ENCODE measurements around the gene HOXB13.

Gene HOXB13

GRCh38 chr17:48751733-48752398 is 23.3 kb upstream of the HOXB13 start:
- no peak for TF ChIP-seq Cebpa-rat (IDR thresholded peaks at IDR 0.05)
- Histone ChIP-seq H3K27me3 (peaks cover 100% of the 10 kb centered on the region in 11 experiments), H3K9me3 (replicated peaks in 1 of 11) (peaks cover 0 to 8% (median 0%) of the 10 kb centered on the region in 11 experiments; a peak in 6 of 22 replicates), H3K9ac (no peak overlapping the region), H3K4me1 (peaks cover 0 to 42% (median 1%) of the 10 kb centered on the region in 10 experiments; a peak in 9 of 20 replicates), H3K4me3 (no peak overlapping the region), H3K36me3 (no peaks in the 10 kb centered on the region), H3K4me2 (no peak overlapping the region), H4K20me1 (peaks cover 0 to 83% (median 76%) of the 10 kb centered on the region in 11 experiments; a peak in 19 of 22 replicates), H3K27ac (no peak overlapping the region)

- peaks cover 0 to 35% (median 0%) of the 10 kb centered on the region in 10 experiments; a peak in 7 of 20 replicates for H3K4me1 ChIP-seq
- peaks cover 0 to 90% (median 82%) of the 10 kb centered on the region in 11 experiments; a peak in 19 of 22 replicates for H4K20me1 ChIP-seq
- H3K4me2 ChIP-seq, result no peak overlapping the region
- H3K27me3 ChIP-seq, result peaks cover 100% of the 10 kb centered on the region in 11 experiments
- H3K27ac ChIP-seq, result no peak overlapping the region
- H3K36me3 ChIP-seq, result no peaks in the 10 kb centered on the region
- H3K9ac ChIP-seq, result no peak overlapping the region
- TF ChIP-seq Cebpa-rat (IDR thresholded peaks at IDR 0.05), result no peak
- peaks cover 0 to 8% (median 0%) of the 10 kb centered on the region in 11 experiments; a peak in 6 of 22 replicates for H3K9me3 ChIP-seq (replicated peaks in 1 of 11)
- H3K4me3 ChIP-seq, result no peak overlapping the region
Measured at GRCh38 chr17:48751172-48751571, 22.6 kb upstream of the HOXB13 start.

- Histone ChIP-seq H3K9me3 (replicated peaks in 1 of 11) (peaks cover 0 to 8% (median 0%) of the 10 kb centered on the region in 11 experiments; a peak in 6 of 22 replicates), H3K4me1 (peaks cover 0 to 34% (median 0%) of the 10 kb centered on the region in 10 experiments; a peak in 7 of 20 replicates), H3K4me3 (no peak overlapping the region), H3K4me2 (no peak overlapping the region), H3K36me3 (no peaks in the 10 kb centered on the region), H3K27ac (no peak overlapping the region), H4K20me1 (peaks cover 0 to 99% (median 89%) of the 10 kb centered on the region in 11 experiments; a peak in 19 of 22 replicates), H3K27me3 (peaks cover 100% of the 10 kb centered on the region in 11 experiments), H3K9ac (no peak overlapping the region)
- no peak for TF ChIP-seq Cebpa-rat (IDR thresholded peaks at IDR 0.05)
Measured at GRCh38 chr17:48749621-48750553, 21.3 kb upstream of the HOXB13 start.

- peaks cover 0 to 98% (median 81%) of the 10 kb centered on the region in 11 experiments; a peak in 19 of 22 replicates for H4K20me1 ChIP-seq
- TF ChIP-seq Cebpa-rat (IDR thresholded peaks at IDR 0.05), result no peak
- H3K27ac ChIP-seq, result no peak overlapping the region
- no peak overlapping the region for H3K9ac ChIP-seq
- no peak overlapping the region for H3K4me2 ChIP-seq
- peaks cover 0 to 25% (median 0%) of the 10 kb centered on the region in 10 experiments; a peak in 7 of 20 replicates for H3K4me1 ChIP-seq
- peaks cover 100% of the 10 kb centered on the region in 11 experiments for H3K27me3 ChIP-seq
- H3K36me3 ChIP-seq, result no peaks in the 10 kb centered on the region
- no peak overlapping the region for H3K4me3 ChIP-seq
- H3K9me3 ChIP-seq (replicated peaks in 1 of 11), result no peaks in the 10 kb centered on the region; a peak in 1 of 22 replicates
Measured at GRCh38 chr17:48748718-48749566, 20.4 kb upstream of the HOXB13 start.

- H3K9ac ChIP-seq, result no peak overlapping the region
- H4K20me1 ChIP-seq, result peaks cover 0 to 99% (median 80%) of the 10 kb centered on the region in 11 experiments; a peak in 19 of 22 replicates
- TF ChIP-seq Cebpa-rat (IDR thresholded peaks at IDR 0.05), result no peak
- H3K36me3 ChIP-seq, result no peaks in the 10 kb centered on the region
- H3K9me3 ChIP-seq (replicated peaks in 1 of 11), result 0 out of 22 replicates have a peak, but pooled peaks cover 0 to 4% (median 0%) of the 10 kb centered on the region in 11 experiments
- H3K27me3 ChIP-seq, result peaks cover 100% of the 10 kb centered on the region in 11 experiments
- no peak overlapping the region for H3K4me3 ChIP-seq
- peaks cover 0 to 17% (median 0%) of the 10 kb centered on the region in 10 experiments; a peak in 2 of 20 replicates for H3K4me1 ChIP-seq
- no peak overlapping the region for H3K27ac ChIP-seq
- H3K4me2 ChIP-seq, result no peak overlapping the region
Measured at GRCh38 chr17:48747445-48748363, 19.2 kb upstream of the HOXB13 start.

- no peak for TF ChIP-seq Cebpa-rat (IDR thresholded peaks at IDR 0.05)
- H3K4me3 ChIP-seq, result no peak overlapping the region
- peaks cover 0 to 99% (median 78%) of the 10 kb centered on the region in 11 experiments; a peak in 19 of 22 replicates for H4K20me1 ChIP-seq
- H3K36me3 ChIP-seq, result no peaks in the 10 kb centered on the region
- H3K27me3 ChIP-seq, result peaks cover 100% of the 10 kb centered on the region in 11 experiments
- H3K4me2 ChIP-seq, result no peak overlapping the region
- peaks cover 0 to 17% (median 0%) of the 10 kb centered on the region in 10 experiments; a peak in 2 of 20 replicates for H3K4me1 ChIP-seq
- no peak overlapping the region for H3K9ac ChIP-seq
- no peak overlapping the region for H3K27ac ChIP-seq
- 0 out of 22 replicates have a peak, but pooled peaks cover 0 to 4% (median 0%) of the 10 kb centered on the region in 11 experiments for H3K9me3 ChIP-seq (replicated peaks in 1 of 11)
Measured at GRCh38 chr17:48746916-48747444, 18.4 kb upstream of the HOXB13 start.

All from BLaER1 treated with 17β-estradiol and CSF1 and Interleukin-3, amounts not matched to agents 10 nM and 100 nM (cell line).